Ishikawa (cell line): Measurements from ENCODE around the gene KISS1R.
A peak's percentile ranks its signal among the peaks of the same experiment; 100 is the strongest.
"Not testable (repeated sequence)": the region's sequence is repeated elsewhere in the genome, so short reads cannot be mapped to it uniquely, and the experiment has no call there.

ENCODE experiments used
- CREB1 ChIP-seq: IDR thresholded peaks from 2 replicates; pipeline ENCODE4 v1.6.1; 2012; ENCODE audit warnings: low read depth
- RAD21 ChIP-seq: IDR thresholded peaks from 2 replicates; pipeline ENCODE4 v1.6.1; 2012; ENCODE audit warnings: low read depth
- TAF1 ChIP-seq: IDR thresholded peaks from 2 replicates; pipeline ENCODE4 v1.6.1; 2012; ENCODE audit warnings: low read depth, mild to moderate bottlenecking
- TCF12 ChIP-seq: IDR thresholded peaks from 2 replicates; pipeline ENCODE4 v1.6.1; 2012; ENCODE audit warnings: low read depth
- TEAD4 ChIP-seq: IDR thresholded peaks from 2 replicates; pipeline ENCODE4 v1.6.1; 2012
- YY1 ChIP-seq: IDR thresholded peaks from 2 replicates; pipeline ENCODE4 v1.6.1; 2012; ENCODE audit warnings: low read depth
- ZBTB7A ChIP-seq: IDR thresholded peaks from 2 replicates; pipeline ENCODE4 v1.6.1; 2012; ENCODE audit warnings: low read depth
- TF ChIP-seq, protein P1 (sequence below): IDR thresholded peaks from 2 replicates; pipeline ENCODE4 v1.6.1; 2012
- TF ChIP-seq, protein P2 (sequence below): IDR thresholded peaks from 2 replicates; pipeline ENCODE4 v1.6.1; 2012
- TF ChIP-seq, protein P3 (sequence below): IDR thresholded peaks from 2 replicates; pipeline ENCODE4 v1.6.1; 2012; ENCODE audit warnings: low read depth, mild to moderate bottlenecking

DNA sequence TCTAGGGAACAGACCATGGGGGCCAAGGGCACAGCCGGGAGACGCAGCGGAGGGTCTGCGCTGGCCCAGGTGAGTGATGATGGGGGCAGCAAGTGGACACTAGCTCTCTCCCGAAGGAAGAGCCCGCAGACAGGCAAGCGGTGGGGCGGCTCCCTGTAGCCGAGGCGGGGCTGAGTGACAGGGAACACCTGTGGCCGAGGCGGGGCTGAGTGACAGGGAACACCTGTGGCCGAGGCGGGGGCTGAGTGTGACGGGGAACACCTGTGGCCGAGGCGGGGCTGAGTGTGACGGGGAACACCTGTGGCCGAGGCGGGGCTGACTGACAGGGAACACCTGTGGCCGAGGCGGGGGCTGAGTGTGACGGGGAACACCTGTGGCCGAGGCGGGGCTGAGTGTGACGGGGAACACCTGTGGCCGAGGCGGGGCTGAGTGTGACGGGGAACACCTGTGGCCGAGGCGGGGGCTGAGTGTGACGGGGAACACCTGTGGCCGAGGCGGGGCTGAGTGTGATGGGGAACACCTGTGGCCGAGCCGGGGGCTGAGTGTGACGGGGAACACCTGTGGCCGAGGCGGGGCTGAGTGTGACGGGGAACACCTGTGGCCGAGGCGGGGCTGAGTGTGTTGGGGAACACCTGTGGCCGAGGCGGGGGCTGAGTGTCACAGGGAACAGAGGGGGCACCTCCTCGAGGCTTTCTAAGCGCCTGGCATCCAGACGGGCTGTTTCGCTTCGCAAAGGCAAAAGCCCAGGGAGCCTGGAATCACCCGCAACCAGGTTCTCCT, 25.5 kb upstream of the KISS1R start:
- TF ChIP-seq TAF1, CREB1, RAD21, YY1, ZBTB7A, TEAD4: not testable (repeated sequence)
- TF ChIP-seq TCF12: peak; percentile 88
- TF ChIP-seq, protein P1, sequence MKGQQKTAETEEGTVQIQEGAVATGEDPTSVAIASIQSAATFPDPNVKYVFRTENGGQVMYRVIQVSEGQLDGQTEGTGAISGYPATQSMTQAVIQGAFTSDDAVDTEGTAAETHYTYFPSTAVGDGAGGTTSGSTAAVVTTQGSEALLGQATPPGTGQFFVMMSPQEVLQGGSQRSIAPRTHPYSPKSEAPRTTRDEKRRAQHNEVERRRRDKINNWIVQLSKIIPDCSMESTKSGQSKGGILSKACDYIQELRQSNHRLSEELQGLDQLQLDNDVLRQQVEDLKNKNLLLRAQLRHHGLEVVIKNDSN: not testable (repeated sequence)
- TF ChIP-seq, protein P2, sequence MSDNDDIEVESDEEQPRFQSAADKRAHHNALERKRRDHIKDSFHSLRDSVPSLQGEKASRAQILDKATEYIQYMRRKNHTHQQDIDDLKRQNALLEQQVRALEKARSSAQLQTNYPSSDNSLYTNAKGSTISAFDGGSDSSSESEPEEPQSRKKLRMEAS: not testable (repeated sequence)
- TF ChIP-seq, protein P3, sequence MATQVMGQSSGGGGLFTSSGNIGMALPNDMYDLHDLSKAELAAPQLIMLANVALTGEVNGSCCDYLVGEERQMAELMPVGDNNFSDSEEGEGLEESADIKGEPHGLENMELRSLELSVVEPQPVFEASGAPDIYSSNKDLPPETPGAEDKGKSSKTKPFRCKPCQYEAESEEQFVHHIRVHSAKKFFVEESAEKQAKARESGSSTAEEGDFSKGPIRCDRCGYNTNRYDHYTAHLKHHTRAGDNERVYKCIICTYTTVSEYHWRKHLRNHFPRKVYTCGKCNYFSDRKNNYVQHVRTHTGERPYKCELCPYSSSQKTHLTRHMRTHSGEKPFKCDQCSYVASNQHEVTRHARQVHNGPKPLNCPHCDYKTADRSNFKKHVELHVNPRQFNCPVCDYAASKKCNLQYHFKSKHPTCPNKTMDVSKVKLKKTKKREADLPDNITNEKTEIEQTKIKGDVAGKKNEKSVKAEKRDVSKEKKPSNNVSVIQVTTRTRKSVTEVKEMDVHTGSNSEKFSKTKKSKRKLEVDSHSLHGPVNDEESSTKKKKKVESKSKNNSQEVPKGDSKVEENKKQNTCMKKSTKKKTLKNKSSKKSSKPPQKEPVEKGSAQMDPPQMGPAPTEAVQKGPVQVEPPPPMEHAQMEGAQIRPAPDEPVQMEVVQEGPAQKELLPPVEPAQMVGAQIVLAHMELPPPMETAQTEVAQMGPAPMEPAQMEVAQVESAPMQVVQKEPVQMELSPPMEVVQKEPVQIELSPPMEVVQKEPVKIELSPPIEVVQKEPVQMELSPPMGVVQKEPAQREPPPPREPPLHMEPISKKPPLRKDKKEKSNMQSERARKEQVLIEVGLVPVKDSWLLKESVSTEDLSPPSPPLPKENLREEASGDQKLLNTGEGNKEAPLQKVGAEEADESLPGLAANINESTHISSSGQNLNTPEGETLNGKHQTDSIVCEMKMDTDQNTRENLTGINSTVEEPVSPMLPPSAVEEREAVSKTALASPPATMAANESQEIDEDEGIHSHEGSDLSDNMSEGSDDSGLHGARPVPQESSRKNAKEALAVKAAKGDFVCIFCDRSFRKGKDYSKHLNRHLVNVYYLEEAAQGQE: not testable (repeated sequence)
